ENCODE measurements around the gene FGF14.

DNA sequence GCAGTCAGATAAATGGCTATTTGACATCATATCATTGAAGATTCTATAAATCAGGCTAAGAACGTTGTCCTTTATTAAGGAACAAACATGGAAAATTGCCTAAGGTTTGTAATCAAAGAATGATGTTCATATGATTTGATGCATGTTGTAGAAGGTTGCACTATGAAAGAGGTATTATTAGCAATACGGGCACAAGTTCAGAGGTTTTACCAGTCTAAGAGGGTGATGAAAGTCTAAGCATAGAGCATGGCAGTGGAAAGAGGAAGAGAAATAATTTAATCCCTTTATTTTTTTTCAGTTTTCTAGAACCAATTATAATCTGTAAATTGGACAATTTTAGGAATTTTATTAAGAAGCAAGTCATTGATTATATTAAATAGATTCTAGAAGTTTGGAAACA is 450.7 kb downstream of the FGF14 start:
- TF ChIP-seq GATA2 (IDR thresholded peaks at IDR 0.05; ENCODE audit: low read depth, low read length) = no peak
- TF ChIP-seq GATA3 (IDR thresholded peaks at IDR 0.05; ENCODE audit: low read depth, low read length) = no peak
